ENCODE measurements around the gene MT1M. TPM values are rescaled to one million over a fixed set of nuclear protein-coding genes. Genes with fewer than 3 reads are reported as not detected.
"Not testable (repeated sequence)": the region's sequence is repeated elsewhere in the genome, so short reads cannot be mapped to it uniquely, and the experiment has no call there.

MT1M gene
- total RNA-seq, 3 donors from 2014 or later (not counting 1 experiment from before 2014, with no cell fraction given): not detected

GRCh38 chr16:56673921-56674320, 41.5 kb downstream of the MT1M start:
- no peak for TF ChIP-seq CTCF (IDR thresholded peaks at IDR 0.05)
- H3K36me3 ChIP-seq (ENCODE audit: control insufficient read depth, insufficient read depth, low read length): no peaks in the 10 kb centered on the region
- Mint-ChIP-seq H3K4me3 (no peak overlapping the region), H3K9me3 (no peaks in the 10 kb centered on the region), H3K4me1 (peaks cover 4 to 22% of the 10 kb centered on the region in 2 donors), H3K27me3 (ENCODE audit: low read depth in 2 of 2) (peaks cover 54 to 57% of the 10 kb centered on the region in 2 donors), H3K36me3 (no peaks in the 10 kb centered on the region), H3K27ac (no peak overlapping the region)
- 45% methylated on average over 12 of the region's 12 CpGs for WGBS (ENCODE audit: insufficient coverage)
- ATAC-seq (peak in 2 of 3 donors; percentile 42 to 52), DNase-seq (peak in 1 of 2 donors; percentile 58)
- H3K4me3 ChIP-seq (ENCODE audit: low read length): no peak overlapping the region
- H3K27ac ChIP-seq (ENCODE audit: low read length): no peak overlapping the region
- intact Hi-C loops (cut with micrococcal nuclease): no loop called here
- H3K4me1 ChIP-seq (ENCODE audit: control insufficient read depth, insufficient read depth, low read length): peaks cover 11% of the 10 kb centered on the region
- H3K27me3 ChIP-seq (ENCODE audit: control insufficient read depth, insufficient read depth, low read length): peaks cover 15% of the 10 kb centered on the region
- no peaks in the 10 kb centered on the region for H3K9me3 ChIP-seq (ENCODE audit: control insufficient read depth, insufficient read depth, low read length)

- intact Hi-C loops (cut with micrococcal nuclease); H3K4me3 Mint-ChIP-seq; ATAC-seq; H3K9me3 Mint-ChIP-seq; H3K4me3 ChIP-seq (ENCODE audit: low read length); H3K27ac Mint-ChIP-seq; H3K36me3 ChIP-seq (ENCODE audit: control insufficient read depth, insufficient read depth, low read length); H3K36me3 Mint-ChIP-seq; H3K9me3 ChIP-seq (ENCODE audit: control insufficient read depth, insufficient read depth, low read length); H3K27ac ChIP-seq (ENCODE audit: low read length); H3K27me3 ChIP-seq (ENCODE audit: control insufficient read depth, insufficient read depth, low read length); DNase-seq: not testable (repeated sequence)
- WGBS (ENCODE audit: insufficient coverage): 79% methylated on average over 6 of the region's 6 CpGs
- Mint-ChIP-seq H3K4me1 (peaks cover 4 to 16% of the 10 kb centered on the region in 2 donors), H3K27me3 (ENCODE audit: low read depth in 2 of 2) (peaks cover 48 to 51% of the 10 kb centered on the region in 2 donors)
- H3K4me1 ChIP-seq (ENCODE audit: control insufficient read depth, insufficient read depth, low read length): peaks cover 11% of the 10 kb centered on the region
These were observed 42.1 kb downstream of the MT1M start for GRCh38 chr16:56674570-56674969.

GRCh38 chr16:56675685-56676210, 43.3 kb downstream of the MT1M start:
- Mint-ChIP-seq H3K9me3 (no peaks in the 10 kb centered on the region), H3K27ac (no peak overlapping the region), H3K27me3 (ENCODE audit: low read depth in 2 of 2) (peaks cover 43 to 45% of the 10 kb centered on the region in 2 donors), H3K4me3 (peak overlapping the region; percentile 66), H3K36me3 (no peaks in the 10 kb centered on the region), H3K4me1 (peaks cover 4 to 12% of the 10 kb centered on the region in 2 donors)
- DNase-seq (peak; percentile 36 to 67), ATAC-seq (peak; percentile 60 to 84 (median 82))
- Histone ChIP-seq H3K4me3 (ENCODE audit: low read length) (no peak overlapping the region), H3K36me3 (ENCODE audit: control insufficient read depth, insufficient read depth, low read length) (no peaks in the 10 kb centered on the region), H3K9me3 (ENCODE audit: control insufficient read depth, insufficient read depth, low read length) (no peaks in the 10 kb centered on the region), H3K27ac (ENCODE audit: low read length) (no peak overlapping the region), H3K27me3 (ENCODE audit: control insufficient read depth, insufficient read depth, low read length) (peaks cover 3% of the 10 kb centered on the region), H3K4me1 (ENCODE audit: control insufficient read depth, insufficient read depth, low read length) (peaks cover 11% of the 10 kb centered on the region)
- intact Hi-C loops (cut with micrococcal nuclease): no loop called here
- WGBS (ENCODE audit: insufficient coverage): 4% methylated on average over 32 of the region's 32 CpGs
- TF ChIP-seq CTCF (IDR thresholded peaks at IDR 0.05): no peak

- DNase-seq: no peak
- no peak overlapping the region for H3K4me3 Mint-ChIP-seq
- no peak for TF ChIP-seq CTCF (IDR thresholded peaks at IDR 0.05)
- H3K36me3 ChIP-seq (ENCODE audit: control insufficient read depth, insufficient read depth, low read length): no peaks in the 10 kb centered on the region
- no peaks in the 10 kb centered on the region for H3K36me3 Mint-ChIP-seq
- peaks cover 19% of the 10 kb centered on the region for H3K4me1 ChIP-seq (ENCODE audit: control insufficient read depth, insufficient read depth, low read length)
- H3K9me3 Mint-ChIP-seq: no peaks in the 10 kb centered on the region
- H3K4me3 ChIP-seq (ENCODE audit: low read length): no peak overlapping the region
- 87% methylated on average over 2 of the region's 3 CpGs for WGBS (ENCODE audit: insufficient coverage)
- intact Hi-C loops (cut with micrococcal nuclease): no loop called here
- no peak overlapping the region for H3K27ac Mint-ChIP-seq
- no peak for ATAC-seq
- H3K9me3 ChIP-seq (ENCODE audit: control insufficient read depth, insufficient read depth, low read length): no peaks in the 10 kb centered on the region
- peaks cover 14 to 21% of the 10 kb centered on the region in 2 donors for H3K4me1 Mint-ChIP-seq
- H3K27ac ChIP-seq (ENCODE audit: low read length): no peak overlapping the region
- peaks cover 3% of the 10 kb centered on the region for H3K27me3 ChIP-seq (ENCODE audit: control insufficient read depth, insufficient read depth, low read length)
- peaks cover 27 to 32% of the 10 kb centered on the region in 2 donors for H3K27me3 Mint-ChIP-seq (ENCODE audit: low read depth in 2 of 2)
These were observed 45.0 kb downstream of the MT1M start for GRCh38 chr16:56677474-56677873.

Data from natural killer cell (primary cell).